Endothelial cell of umbilical vein (primary cell): ENCODE results near the gene NCOA6.

Experiments used
- MYC ChIP-seq: IDR thresholded peaks from one replicate; pipeline ENCODE4 v1.6.1; 2011; ENCODE audit warnings: mild to moderate bottlenecking, low read depth, low read length
- POLR2AphosphoS5 ChIP-seq: IDR thresholded peaks from 2 replicates; pipeline ENCODE4 v1.6.1; 2012; ENCODE audit warnings: low read depth, mild to moderate bottlenecking, control low read depth, low read length, moderate library complexity; ENCODE audit not compliant: insufficient read depth

GRCh38 chr20:34754611-34755010 is 70.8 kb downstream of the NCOA6 start:
- TF ChIP-seq POLR2AphosphoS5 (no peak), MYC (no peak)
